Endothelial cell of umbilical vein (primary cell): ENCODE data around the gene ENO2. TPM values are rescaled to one million over a fixed set of nuclear protein-coding genes. Genes with fewer than 3 reads are reported as not detected.

Experiments
- BruUV-seq: library from RNA; stranded (reverse); fragments of 400-500 nt; replicated peaks from 2 replicates; lab custom pipeline; 2021; lab: Mats Ljungman, UMichigan
- CTCF ChIA-PET: fragments of 300-600, 350-600 bp; sonication (Branson Sonifier 250); formaldehyde crosslinking; loops from one replicate; lab custom pipeline; 2021; ENCODE audit warnings: antibody characterized with exemption, inconsistent platforms; lab: Charles Lee
- POLR2A ChIA-PET: fragments of 300-600, 350-600 bp; sonication (Branson Sonifier 250); formaldehyde crosslinking; loops from one replicate; lab custom pipeline; 2021; ENCODE audit warnings: antibody characterized with exemption, inconsistent platforms; lab: Charles Lee
- DNase-seq: peaks from one replicate; pipeline ENCODE4 v3.0.0-alpha.2; 2011; ENCODE audit warnings: low read depth, low spot score
- FAIRE-seq: peaks from 2 replicates; lab custom pipeline; 2011; peaks lifted over from hg19 to GRCh38; lab: Jason Lieb, UNC
- H2AFZ ChIP-seq: 2 replicates; pipeline ENCODE4 v1.6.0; 2012; ENCODE audit warnings: low read depth, low read length, control low read depth, inconsistent platforms
- H3K27ac ChIP-seq: 2 replicates; pipeline ENCODE4 v1.5.1; 2011; ENCODE audit warnings: low read depth, mild to moderate bottlenecking, control low read depth, low read length, moderate library complexity; ENCODE audit not compliant: insufficient read depth
- H3K27me3 ChIP-seq, 2 experiments: 2 replicates each; pipeline versions ENCODE4 v1.6.0 to v1.6.1; 2011; ENCODE audit warnings: low read length in 2 of 2, mixed read lengths in 1 of 2; ENCODE audit not compliant: control insufficient read depth in 2 of 2, insufficient read depth in 2 of 2
- H3K36me3 ChIP-seq, 2 experiments: 2 replicates in 1 of 2; 3 replicates in 1 of 2; pipeline ENCODE4 v1.5.1; 2011; ENCODE audit warnings: low read length in 2 of 2, mild to moderate bottlenecking in 1 of 2, moderate library complexity in 1 of 2; ENCODE audit not compliant: control insufficient read depth in 2 of 2, insufficient read depth in 2 of 2; ENCODE audit errors: extremely low read depth in 1 of 2
- H3K4me1 ChIP-seq: 3 replicates; pipeline ENCODE4 v1.5.1; 2011; ENCODE audit warnings: mild to moderate bottlenecking, low read length; ENCODE audit not compliant: control insufficient read depth, insufficient read depth; ENCODE audit errors: extremely low read depth
- H3K4me2 ChIP-seq: 2 replicates; pipeline ENCODE4 v1.6.1; 2011; ENCODE audit warnings: low read length, control low read depth, mixed read lengths; ENCODE audit not compliant: insufficient read depth
- H3K4me3 ChIP-seq, 3 experiments: fragments of 200-600 bp in 1 of 3; sonication (generic), shearing (Covaris generic) in 1 of 3; replicated peaks in 1 of 3; 2 replicates each; pipeline ENCODE4 v1.5.1; 2011 to 2016; ENCODE audit warnings: control low read depth in 3 of 3, low read length in 3 of 3, mild to moderate bottlenecking in 2 of 3, inconsistent platforms in 1 of 3, low read depth in 1 of 3, moderate library complexity in 1 of 3; ENCODE audit not compliant: insufficient read depth in 1 of 3
- H3K79me2 ChIP-seq: 2 replicates; pipeline ENCODE4 v1.6.0; 2012; ENCODE audit warnings: low read length, inconsistent platforms; ENCODE audit not compliant: control insufficient read depth, insufficient read depth
- H3K9ac ChIP-seq: replicated peaks from 2 replicates; pipeline ENCODE3; 2011; ENCODE audit warnings: low read length, control low read depth; ENCODE audit not compliant: insufficient read depth; ENCODE audit errors: extremely low read depth
- H3K9me1 ChIP-seq: replicated peaks from 3 replicates; pipeline ENCODE4 v1.6.0; 2011; ENCODE audit warnings: mild to moderate bottlenecking, low read length; ENCODE audit not compliant: control insufficient read depth, insufficient read depth; ENCODE audit errors: extremely low read depth
- H3K9me3 ChIP-seq: replicated peaks from 2 replicates; pipeline ENCODE4 v1.5.1; 2012; ENCODE audit warnings: low read length, inconsistent platforms; ENCODE audit not compliant: control insufficient read depth, insufficient read depth
- H4K20me1 ChIP-seq: replicated peaks from 2 replicates; pipeline ENCODE3; 2011; ENCODE audit warnings: mild to moderate bottlenecking, low read length; ENCODE audit not compliant: control insufficient read depth, insufficient read depth; ENCODE audit errors: extremely low read depth
- EZH2 ChIP-seq: IDR thresholded peaks from 2 replicates; pipeline ENCODE4 v1.6.1; 2012; ENCODE audit warnings: borderline replicate concordance, low read depth, mild to moderate bottlenecking, moderate library complexity, low read length, inconsistent platforms; ENCODE audit not compliant: severe bottlenecking
- FOS ChIP-seq: IDR thresholded peaks from 2 replicates; pipeline ENCODE4 v1.6.1; 2011; ENCODE audit warnings: mild to moderate bottlenecking, low read length, moderate library complexity, borderline replicate concordance; ENCODE audit not compliant: insufficient read depth
- GATA2 ChIP-seq: IDR thresholded peaks from 2 replicates; pipeline ENCODE4 v1.7.0; 2011; ENCODE audit warnings: low read depth, mild to moderate bottlenecking, moderate library complexity, mixed read lengths, low read length; ENCODE audit not compliant: insufficient read length, insufficient read depth
- JUN ChIP-seq: IDR thresholded peaks from 2 replicates; pipeline ENCODE4 v1.6.1; 2011; ENCODE audit warnings: borderline replicate concordance, low read depth; ENCODE audit not compliant: insufficient read length, insufficient read depth
- MAX ChIP-seq: IDR thresholded peaks from 2 replicates; pipeline ENCODE4 v1.6.1; 2011; ENCODE audit not compliant: insufficient read depth, insufficient read length
- MYC ChIP-seq: IDR thresholded peaks from one replicate; pipeline ENCODE4 v1.6.1; 2011; ENCODE audit warnings: mild to moderate bottlenecking, low read depth, low read length
- POLR2A ChIP-seq: IDR thresholded peaks from 2 replicates; pipeline ENCODE4 v1.6.1; 2012; ENCODE audit warnings: low read depth, mild to moderate bottlenecking, control low read depth, low read length
- POLR2AphosphoS5 ChIP-seq: IDR thresholded peaks from 2 replicates; pipeline ENCODE4 v1.6.1; 2012; ENCODE audit warnings: low read depth, mild to moderate bottlenecking, control low read depth, low read length, moderate library complexity; ENCODE audit not compliant: insufficient read depth
- dilution Hi-C: fragments of 300-500 bp; cut with MboI; formaldehyde crosslinking; loops from one replicate; pipeline ENCODE4 v1.15.0; 2019; ENCODE audit warnings: low sequenced_read_pairs; ENCODE audit not compliant: extremely low pct_ligation_motif_present
- intact Hi-C: fragments of 100-400 bp; cut with micrococcal nuclease; formaldehyde crosslinking; loops from one replicate; pipeline ENCODE4 v1.10.0; 2022
- polyA plus RNA-seq, 4 experiments: library from polyadenylated mRNA; depleted of rRNA in 3 of 4; stranded (reverse) in 3 of 4; unstranded in 1 of 4; fragments of >200 nt; gene quantifications; 2 replicates each; pipeline versions ENCODE4 v1.2.1 to v1.2.3, GENCODE V29; 2011 to 2012; ENCODE audit warnings: missing spikeins in 1 of 4
- total RNA-seq: library from RNA; stranded (reverse); gene quantifications from 2 replicates; pipeline ENCODE4 v1.2.3, GENCODE V29; 2021
- TF ChIP-seq, protein P1 (sequence below), 2 donors: IDR thresholded peaks; 1 replicate in 1 of 2; 2 replicates in 1 of 2; pipeline ENCODE4 v1.5.1; 2011; ENCODE audit warnings: low read length in 2 of 2, mild to moderate bottlenecking in 2 of 2, moderate library complexity in 2 of 2, control low read depth in 1 of 2, inconsistent platforms in 1 of 2, low read depth in 1 of 2; ENCODE audit not compliant: insufficient read depth in 1 of 2; ENCODE audit errors: extremely low read depth in 1 of 2

The ENO2 gene
- total and polyA plus RNA-seq, 2 donors (not counting 3 experiments of a cell fraction or from before 2014, with no cell fraction given), result 11.4 to 18.6 TPM

DNA sequence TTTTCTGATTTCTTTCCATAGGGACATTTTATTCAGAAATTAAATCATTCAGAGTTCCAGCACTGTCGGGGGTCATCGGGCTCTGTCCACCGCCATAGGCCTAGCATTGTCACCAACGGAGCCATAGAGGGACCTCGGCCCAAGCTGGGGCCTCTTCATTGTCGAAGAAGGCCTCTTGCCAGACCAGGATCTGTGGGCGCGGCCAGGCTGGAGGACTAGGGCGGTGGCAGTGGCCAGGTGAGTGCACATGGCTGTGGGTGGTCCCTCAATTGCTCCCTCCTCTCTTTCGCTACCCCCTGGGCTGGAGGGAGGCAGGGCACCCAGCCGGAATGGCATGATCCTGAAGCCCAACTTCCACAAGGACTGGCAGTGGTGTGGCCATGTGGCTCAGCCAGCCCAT is 30.7 kb upstream of the ENO2 start:
- Histone ChIP-seq H3K9me3 (no peaks in the 10 kb centered on the region), H4K20me1 (no peaks in the 10 kb centered on the region), H3K27ac (no peak overlapping the region), H3K79me2 (no peaks in the 10 kb centered on the region), H3K9ac (no peak overlapping the region), H3K9me1 (no peaks in the 10 kb centered on the region), H3K4me2 (no peak overlapping the region), H3K4me3 (no peak overlapping the region), H3K4me1 (no peaks in the 10 kb centered on the region), H2AFZ (no peak overlapping the region), H3K27me3 (no peaks in the 10 kb centered on the region), H3K36me3 (peaks cover 3 to 11% of the 10 kb centered on the region in 2 experiments)
- BruUV-seq, result no TSS peak
- intact Hi-C loops (no loop called here), dilution Hi-C loops (no loop called here)
- TF ChIP-seq MYC, result no peak
- TF ChIP-seq POLR2AphosphoS5, result no peak
- no peak for TF ChIP-seq JUN
- TF ChIP-seq POLR2A, result no peak
- TF ChIP-seq, protein P1, sequence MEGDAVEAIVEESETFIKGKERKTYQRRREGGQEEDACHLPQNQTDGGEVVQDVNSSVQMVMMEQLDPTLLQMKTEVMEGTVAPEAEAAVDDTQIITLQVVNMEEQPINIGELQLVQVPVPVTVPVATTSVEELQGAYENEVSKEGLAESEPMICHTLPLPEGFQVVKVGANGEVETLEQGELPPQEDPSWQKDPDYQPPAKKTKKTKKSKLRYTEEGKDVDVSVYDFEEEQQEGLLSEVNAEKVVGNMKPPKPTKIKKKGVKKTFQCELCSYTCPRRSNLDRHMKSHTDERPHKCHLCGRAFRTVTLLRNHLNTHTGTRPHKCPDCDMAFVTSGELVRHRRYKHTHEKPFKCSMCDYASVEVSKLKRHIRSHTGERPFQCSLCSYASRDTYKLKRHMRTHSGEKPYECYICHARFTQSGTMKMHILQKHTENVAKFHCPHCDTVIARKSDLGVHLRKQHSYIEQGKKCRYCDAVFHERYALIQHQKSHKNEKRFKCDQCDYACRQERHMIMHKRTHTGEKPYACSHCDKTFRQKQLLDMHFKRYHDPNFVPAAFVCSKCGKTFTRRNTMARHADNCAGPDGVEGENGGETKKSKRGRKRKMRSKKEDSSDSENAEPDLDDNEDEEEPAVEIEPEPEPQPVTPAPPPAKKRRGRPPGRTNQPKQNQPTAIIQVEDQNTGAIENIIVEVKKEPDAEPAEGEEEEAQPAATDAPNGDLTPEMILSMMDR (IDR thresholded peaks at IDR 0.05; ENCODE audit: extremely low read depth in 1 of 2, insufficient read depth in 1 of 2, low read depth in 1 of 2, low read length in 2 of 2), result no peak
- TF ChIP-seq GATA2, result no peak
- TF ChIP-seq MAX, result no peak
- no peak for TF ChIP-seq FOS
- TF ChIP-seq EZH2, result no peak
- FAIRE-seq (no peak), DNase-seq (no peak)
- ChIA-PET CTCF (no interaction called here), POLR2A (no interaction called here)
